ENCODE data around the gene GDA.

The GDA gene

DNA sequence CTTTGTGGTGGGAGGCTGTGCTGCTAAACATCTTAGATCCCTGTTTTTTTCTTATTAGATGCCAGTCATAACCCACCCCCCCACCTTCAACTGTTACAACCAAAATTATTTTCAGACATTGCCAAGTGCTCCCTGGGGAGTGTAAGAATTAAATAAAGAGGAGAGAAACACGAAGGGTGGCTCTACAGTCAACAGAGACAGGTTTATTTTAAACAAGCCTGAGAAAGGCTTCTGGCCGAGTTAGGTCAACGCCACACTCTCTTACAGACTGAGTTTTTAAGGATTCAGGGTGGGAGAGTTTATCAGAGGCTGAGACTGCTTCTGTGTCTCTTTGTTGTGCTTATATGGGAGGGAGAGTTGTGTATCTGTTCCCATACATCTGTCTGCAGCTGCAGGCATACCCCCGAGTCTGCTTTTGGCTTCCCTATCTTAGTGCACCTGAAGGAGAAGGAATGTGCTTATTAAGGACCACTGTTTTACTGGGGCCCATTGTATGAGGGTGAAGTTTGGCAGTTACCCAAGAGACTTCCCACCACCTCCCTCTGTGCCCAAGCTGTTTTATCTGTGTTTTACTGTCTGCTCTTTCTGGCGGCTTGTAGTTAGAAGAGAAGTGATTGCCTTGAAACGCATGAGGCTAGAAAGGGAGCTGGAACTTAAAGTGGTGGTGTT is 11.4 kb upstream of the GDA start:
- H3K9me2 ChIP-seq (replicated peaks; ENCODE audit: control insufficient read depth, low read length): no peaks in the 10 kb centered on the region
- no peak overlapping the region for H3K4me3 ChIP-seq (ENCODE audit: low read length)
- H3K27ac ChIP-seq (ENCODE audit: low read depth, low read length): no peak overlapping the region
- no peaks in the 10 kb centered on the region for H4K20me1 ChIP-seq (ENCODE audit: control insufficient read depth, insufficient read depth, low read depth, low read length)
- no peaks in the 10 kb centered on the region for H3K79me2 ChIP-seq (ENCODE audit: control insufficient read depth, low read length)
- H3K36me3 ChIP-seq (ENCODE audit: control insufficient read depth, low read length): no peaks in the 10 kb centered on the region
- H3K9me3 ChIP-seq (ENCODE audit: control insufficient read depth, insufficient read depth, low read length): no peaks in the 10 kb centered on the region
- H3K4me1 ChIP-seq (ENCODE audit: control insufficient read depth, low read length): no peaks in the 10 kb centered on the region
- peaks cover 2% of the 10 kb centered on the region; the same call in 1 of the 2 replicates for H3K27me3 ChIP-seq (ENCODE audit: control insufficient read depth, low read length)
- H3F3A ChIP-seq (ENCODE audit: control insufficient read depth, insufficient read depth): no peaks in the 10 kb centered on the region
- H3K4me2 ChIP-seq (ENCODE audit: low read length): no peak overlapping the region
- TF ChIP-seq EZH2phosphoT487 (IDR thresholded peaks at IDR 0.05; ENCODE audit: borderline replicate concordance, low read length): no peak
- no peak for TF ChIP-seq CTCF (IDR thresholded peaks at IDR 0.05; ENCODE audit: low read depth, low read length, poor library complexity, severe bottlenecking)

DNA sequence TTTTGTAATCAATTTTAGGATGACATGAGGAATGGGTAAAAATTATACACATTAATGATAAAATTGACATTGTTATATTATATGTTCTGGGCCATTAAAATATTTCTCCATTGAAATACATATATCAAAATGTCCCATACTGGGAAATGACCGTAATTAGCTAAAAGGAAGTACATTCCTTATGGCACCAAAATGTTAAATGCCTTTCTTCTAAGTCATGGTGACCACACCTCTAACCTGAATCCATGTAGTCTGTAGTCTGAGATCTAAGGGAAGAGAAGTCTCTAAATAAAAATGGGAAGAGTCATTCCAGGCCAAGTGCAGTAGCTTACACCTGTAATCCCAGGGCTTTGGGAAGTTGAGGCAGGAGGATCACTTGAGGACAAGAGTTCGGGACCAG is 10.0 kb upstream of the GDA start:
- Histone ChIP-seq H3K4me3 (ENCODE audit: low read length) (no peak overlapping the region), H3K9me2 (replicated peaks; ENCODE audit: control insufficient read depth, low read length) (no peaks in the 10 kb centered on the region), H3K36me3 (ENCODE audit: control insufficient read depth, low read length) (no peaks in the 10 kb centered on the region), H3K27ac (ENCODE audit: low read depth, low read length) (no peak overlapping the region), H3K27me3 (ENCODE audit: control insufficient read depth, low read length) (peaks cover 2% of the 10 kb centered on the region; the same call in 1 of the 2 replicates), H3K4me1 (ENCODE audit: control insufficient read depth, low read length) (no peaks in the 10 kb centered on the region), H4K20me1 (ENCODE audit: control insufficient read depth, insufficient read depth, low read depth, low read length) (no peaks in the 10 kb centered on the region), H3K9me3 (ENCODE audit: control insufficient read depth, insufficient read depth, low read length) (no peaks in the 10 kb centered on the region), H3K4me2 (ENCODE audit: low read length) (no peak overlapping the region), H3F3A (ENCODE audit: control insufficient read depth, insufficient read depth) (no peaks in the 10 kb centered on the region), H3K79me2 (ENCODE audit: control insufficient read depth, low read length) (no peaks in the 10 kb centered on the region)
- TF ChIP-seq EZH2phosphoT487 (IDR thresholded peaks at IDR 0.05; ENCODE audit: borderline replicate concordance, low read length) (no peak), CTCF (IDR thresholded peaks at IDR 0.05; ENCODE audit: low read depth, low read length, poor library complexity, severe bottlenecking) (no peak)

- Histone ChIP-seq H3K9me2 (replicated peaks; ENCODE audit: control insufficient read depth, low read length) (no peaks in the 10 kb centered on the region), H3F3A (ENCODE audit: control insufficient read depth, insufficient read depth) (no peaks in the 10 kb centered on the region), H3K27ac (ENCODE audit: low read depth, low read length) (no peak overlapping the region), H3K4me1 (ENCODE audit: control insufficient read depth, low read length) (no peaks in the 10 kb centered on the region), H4K20me1 (ENCODE audit: control insufficient read depth, insufficient read depth, low read depth, low read length) (no peaks in the 10 kb centered on the region), H3K79me2 (ENCODE audit: control insufficient read depth, low read length) (no peaks in the 10 kb centered on the region), H3K9me3 (ENCODE audit: control insufficient read depth, insufficient read depth, low read length) (no peaks in the 10 kb centered on the region), H3K4me3 (ENCODE audit: low read length) (no peak overlapping the region), H3K4me2 (ENCODE audit: low read length) (no peak overlapping the region), H3K36me3 (ENCODE audit: control insufficient read depth, low read length) (no peaks in the 10 kb centered on the region), H3K27me3 (ENCODE audit: control insufficient read depth, low read length) (peaks cover 2% of the 10 kb centered on the region; the same call in 1 of the 2 replicates)
- TF ChIP-seq CTCF (IDR thresholded peaks at IDR 0.05; ENCODE audit: low read depth, low read length, poor library complexity, severe bottlenecking): no peak
- no peak for TF ChIP-seq EZH2phosphoT487 (IDR thresholded peaks at IDR 0.05; ENCODE audit: borderline replicate concordance, low read length)
These were observed 8.7 kb upstream of the GDA start for GRCh38 chr9:72140586-72140985.

All from DOHH2 (cell line).